Ishikawa (cell line): ENCODE results near the gene SGO2.
A peak's percentile ranks its signal among the peaks of the same experiment; 100 is the strongest.

Experiments
- CEBPB ChIP-seq: IDR thresholded peaks from 2 replicates; pipeline ENCODE4 v1.6.1; 2012
- CREB1 ChIP-seq: IDR thresholded peaks from 2 replicates; pipeline ENCODE4 v1.6.1; 2012; ENCODE audit warnings: low read depth
- EGR1 ChIP-seq: IDR thresholded peaks from 2 replicates; pipeline ENCODE4 v1.6.1; 2012
- EP300 ChIP-seq: IDR thresholded peaks from 2 replicates; pipeline ENCODE4 v1.6.1; 2012; ENCODE audit warnings: borderline replicate concordance
- FOXM1 ChIP-seq: IDR thresholded peaks from 2 replicates; pipeline ENCODE4 v1.6.1; 2012; ENCODE audit warnings: low read depth, borderline replicate concordance
- MAX ChIP-seq: IDR thresholded peaks from 2 replicates; pipeline ENCODE4 v1.6.1; 2012
- NFIC ChIP-seq: IDR thresholded peaks from 2 replicates; pipeline ENCODE4 v1.6.1; 2012
- RAD21 ChIP-seq: IDR thresholded peaks from 2 replicates; pipeline ENCODE4 v1.6.1; 2012; ENCODE audit warnings: low read depth
- REST ChIP-seq: IDR thresholded peaks from 2 replicates; pipeline ENCODE4 v1.6.1; 2012; ENCODE audit warnings: low read depth, mild to moderate bottlenecking
- TAF1 ChIP-seq: IDR thresholded peaks from 2 replicates; pipeline ENCODE4 v1.6.1; 2012; ENCODE audit warnings: low read depth, mild to moderate bottlenecking
- TCF12 ChIP-seq: IDR thresholded peaks from 2 replicates; pipeline ENCODE4 v1.6.1; 2012; ENCODE audit warnings: low read depth
- TEAD4 ChIP-seq: IDR thresholded peaks from 2 replicates; pipeline ENCODE4 v1.6.1; 2012
- YY1 ChIP-seq: IDR thresholded peaks from 2 replicates; pipeline ENCODE4 v1.6.1; 2012; ENCODE audit warnings: low read depth
- ZBTB7A ChIP-seq: IDR thresholded peaks from 2 replicates; pipeline ENCODE4 v1.6.1; 2012; ENCODE audit warnings: low read depth
- TF ChIP-seq, protein P1 (sequence below): IDR thresholded peaks from 2 replicates; pipeline ENCODE4 v1.6.1; 2012

SGO2 gene

DNA sequence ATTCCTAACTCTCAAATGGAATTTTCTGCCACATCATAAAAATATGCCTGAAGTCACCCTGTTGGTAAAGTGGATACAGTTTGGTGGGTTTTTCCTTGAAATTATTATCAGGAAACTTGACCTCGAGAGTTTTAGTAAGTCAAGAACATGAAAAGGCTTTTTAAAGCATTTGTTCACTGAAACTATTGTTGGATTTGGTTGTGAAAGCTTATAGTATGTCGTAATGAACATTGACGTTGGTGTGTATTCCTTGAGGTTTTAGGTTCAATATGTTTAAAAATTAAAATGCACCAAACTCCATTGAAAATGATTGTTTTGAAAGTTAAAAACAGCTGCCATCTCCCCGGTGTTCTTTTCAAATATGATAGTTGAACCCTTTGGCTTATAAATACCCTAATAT, 90.6 kb downstream of the SGO2 start:
- TF ChIP-seq ZBTB7A (no peak), TAF1 (no peak), TEAD4 (no peak), RAD21 (no peak), EP300 (no peak), CREB1 (no peak)
- TF ChIP-seq, protein P1, sequence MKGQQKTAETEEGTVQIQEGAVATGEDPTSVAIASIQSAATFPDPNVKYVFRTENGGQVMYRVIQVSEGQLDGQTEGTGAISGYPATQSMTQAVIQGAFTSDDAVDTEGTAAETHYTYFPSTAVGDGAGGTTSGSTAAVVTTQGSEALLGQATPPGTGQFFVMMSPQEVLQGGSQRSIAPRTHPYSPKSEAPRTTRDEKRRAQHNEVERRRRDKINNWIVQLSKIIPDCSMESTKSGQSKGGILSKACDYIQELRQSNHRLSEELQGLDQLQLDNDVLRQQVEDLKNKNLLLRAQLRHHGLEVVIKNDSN: no peak

DNA sequence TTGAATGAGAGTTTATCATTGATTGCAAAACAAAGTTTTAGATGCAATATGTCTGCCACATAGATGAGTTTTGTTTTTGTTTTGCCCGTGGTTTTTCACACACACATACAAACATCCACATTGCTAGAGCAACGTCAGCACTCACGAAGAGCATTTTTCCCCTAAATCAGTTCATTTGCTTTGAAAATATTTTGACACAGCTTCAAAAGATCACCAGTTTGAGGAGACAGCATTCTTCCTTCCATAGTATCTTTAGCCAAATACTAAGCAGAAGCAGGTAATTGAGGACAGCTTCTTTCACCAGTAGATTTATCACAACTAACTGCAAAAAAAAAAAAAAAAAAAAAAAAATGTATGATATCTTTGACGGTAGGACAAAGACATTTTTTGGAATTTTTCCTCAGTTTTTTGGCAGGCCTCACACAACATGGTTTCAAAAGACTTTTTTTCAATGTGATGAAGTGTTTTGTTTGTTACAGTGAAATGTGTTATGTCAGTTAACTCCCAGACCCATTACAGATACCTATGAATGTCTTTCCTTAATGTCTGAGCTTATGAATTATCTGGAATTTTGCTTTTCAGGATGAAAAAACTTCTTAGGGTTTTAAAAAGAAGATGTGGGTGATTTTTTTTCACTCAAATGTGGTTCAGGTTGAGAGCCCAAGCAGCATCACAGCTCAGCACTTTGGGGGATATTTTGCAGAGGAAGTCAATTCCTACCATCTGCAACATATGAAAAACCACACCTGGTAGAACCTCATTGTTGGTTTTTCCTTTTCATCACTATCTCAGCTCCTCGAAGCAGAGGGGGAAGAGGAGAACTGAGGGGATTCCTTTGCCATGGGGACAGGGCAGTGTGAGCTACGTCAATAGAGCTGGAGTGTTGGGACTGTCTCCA, 91.4 kb downstream of the SGO2 start:
- TF ChIP-seq REST (no peak), MAX (no peak), RAD21 (no peak), ZBTB7A (no peak), TCF12 (no peak), CREB1 (no peak), CEBPB (no peak), TAF1 (no peak), TEAD4 (no peak), FOXM1 (no peak), EP300 (no peak)

- TF ChIP-seq NFIC (no peak), ZBTB7A (no peak)
Observed at GRCh38 chr2:200618054-200618419, 92.0 kb downstream of the SGO2 start.

DNA sequence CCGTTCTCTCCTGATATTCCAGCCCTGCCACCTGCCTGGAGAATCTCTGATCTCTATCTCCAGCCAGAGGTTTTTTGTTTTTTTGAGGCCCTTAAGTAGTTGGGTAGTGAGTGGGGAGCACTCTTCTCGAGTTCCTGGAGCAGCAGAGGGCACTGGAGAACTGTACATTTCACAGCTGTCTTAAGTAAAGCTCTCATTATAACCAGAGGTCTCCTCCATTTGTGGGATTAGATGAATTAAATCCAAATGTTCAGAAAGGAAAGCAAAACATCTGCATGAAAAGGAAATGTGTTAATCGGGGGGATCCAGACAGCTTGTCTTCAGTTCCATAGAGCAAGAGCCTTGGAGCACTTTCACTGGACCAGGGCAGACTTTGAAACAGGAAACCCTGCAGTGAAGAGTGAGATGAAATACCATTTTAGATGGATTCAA, 92.6 kb downstream of the SGO2 start:
- TF ChIP-seq EGR1 (no peak), YY1 (no peak), TEAD4 (no peak), RAD21 (peak; percentile 33), TAF1 (no peak), NFIC (no peak), REST (no peak)

DNA sequence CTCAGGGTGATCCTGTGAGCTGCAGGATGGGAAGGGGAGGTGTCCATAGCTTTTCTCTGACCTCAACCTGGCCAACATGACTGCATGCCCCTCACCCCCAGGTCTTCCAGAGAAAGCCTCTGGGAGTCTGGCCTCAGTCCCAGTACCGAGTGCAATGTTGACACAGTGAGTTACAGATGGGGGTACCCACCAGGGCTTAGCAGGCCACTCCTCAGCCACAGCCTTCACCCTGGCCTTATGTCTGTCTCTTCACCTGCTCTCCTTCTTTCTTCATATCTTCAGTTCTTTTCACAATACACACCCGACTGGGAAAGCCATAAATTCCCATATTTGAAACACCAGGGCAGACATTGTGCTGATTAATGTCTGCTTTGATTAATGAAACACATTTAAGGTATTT, 93.3 kb downstream of the SGO2 start:
- TF ChIP-seq CREB1: no peak
- TF ChIP-seq, protein P1: no peak
- no peak for TF ChIP-seq TAF1
- TF ChIP-seq TCF12: no peak

GRCh38 chr2:200620606-200621390, 94.8 kb downstream of the SGO2 start:
- TF ChIP-seq CREB1 (no peak), CEBPB (no peak), REST (no peak)
